Liver (tissue), 3 donors: ENCODE results near the gene WDR17.

Experiments
- JUND ChIP-seq, 2 donors: IDR thresholded peaks; 2 replicates each; pipeline ENCODE4 v1.6.1; 2016; ENCODE audit warnings: antibody characterized with exemption in 2 of 2
- RAD21 ChIP-seq, 2 donors: IDR thresholded peaks; 2 replicates each; pipeline ENCODE4 v1.6.1; 2016; ENCODE audit warnings: antibody characterized with exemption in 2 of 2, mild to moderate bottlenecking in 2 of 2
- ZBTB33 ChIP-seq: IDR thresholded peaks from 2 replicates; pipeline ENCODE4 v1.6.1; 2016; ENCODE audit warnings: antibody characterized with exemption
- TF ChIP-seq, protein P1 (sequence below): fragments of 150-350 bp; IDR thresholded peaks from 2 replicates; pipeline ENCODE4 v1.5.1; 2017; ENCODE audit warnings: improper control_type of control experiment, low read depth, low read length; ENCODE audit not compliant: missing input control
- donor health status: healthy.
- donor health status: healthy.

DNA sequence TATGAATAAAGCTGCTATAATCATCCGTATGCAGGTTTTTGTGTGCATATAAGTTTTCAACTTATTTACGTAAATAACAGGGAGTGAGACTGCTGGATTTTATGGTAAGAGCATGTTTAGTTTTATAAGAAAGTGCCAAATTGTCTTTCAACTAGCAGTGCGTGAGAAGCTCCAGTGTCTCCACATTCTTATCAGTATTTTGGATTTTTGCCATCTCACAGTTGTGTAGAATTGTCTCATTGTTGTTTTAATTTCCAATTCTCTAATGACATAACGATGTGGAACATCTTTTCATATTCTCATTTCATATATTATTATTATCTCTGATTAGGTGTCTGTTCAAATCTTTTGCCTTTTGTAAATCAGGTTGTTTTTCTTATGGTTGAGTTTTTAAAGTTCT, 49.0 kb upstream of the WDR17 start:
- TF ChIP-seq, protein P1, sequence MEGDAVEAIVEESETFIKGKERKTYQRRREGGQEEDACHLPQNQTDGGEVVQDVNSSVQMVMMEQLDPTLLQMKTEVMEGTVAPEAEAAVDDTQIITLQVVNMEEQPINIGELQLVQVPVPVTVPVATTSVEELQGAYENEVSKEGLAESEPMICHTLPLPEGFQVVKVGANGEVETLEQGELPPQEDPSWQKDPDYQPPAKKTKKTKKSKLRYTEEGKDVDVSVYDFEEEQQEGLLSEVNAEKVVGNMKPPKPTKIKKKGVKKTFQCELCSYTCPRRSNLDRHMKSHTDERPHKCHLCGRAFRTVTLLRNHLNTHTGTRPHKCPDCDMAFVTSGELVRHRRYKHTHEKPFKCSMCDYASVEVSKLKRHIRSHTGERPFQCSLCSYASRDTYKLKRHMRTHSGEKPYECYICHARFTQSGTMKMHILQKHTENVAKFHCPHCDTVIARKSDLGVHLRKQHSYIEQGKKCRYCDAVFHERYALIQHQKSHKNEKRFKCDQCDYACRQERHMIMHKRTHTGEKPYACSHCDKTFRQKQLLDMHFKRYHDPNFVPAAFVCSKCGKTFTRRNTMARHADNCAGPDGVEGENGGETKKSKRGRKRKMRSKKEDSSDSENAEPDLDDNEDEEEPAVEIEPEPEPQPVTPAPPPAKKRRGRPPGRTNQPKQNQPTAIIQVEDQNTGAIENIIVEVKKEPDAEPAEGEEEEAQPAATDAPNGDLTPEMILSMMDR = no peak
- no peak for TF ChIP-seq ZBTB33
- TF ChIP-seq RAD21 (IDR thresholded peaks at IDR 0.05) = no peak
- TF ChIP-seq JUND (IDR thresholded peaks at IDR 0.05) = no peak
